Colonic mucosa (tissue), 4 donors: ENCODE results near the gene GAS2L1. TPM values are rescaled to one million over a fixed set of nuclear protein-coding genes. Genes with fewer than 3 reads are reported as not detected.

Experiments used
- DNase-seq: peaks from one replicate; pipeline ENCODE4 v3.0.0-alpha.2; 2020
- H3K27ac ChIP-seq: fragments of 200-600 bp; one replicate; pipeline ENCODE4 v1.8.0; 2021
- H3K27me3 ChIP-seq: fragments of 200-600 bp; one replicate; pipeline ENCODE4 v1.8.0; 2021
- H3K36me3 ChIP-seq: fragments of 200-600 bp; one replicate; pipeline ENCODE4 v1.8.0; 2021
- H3K4me1 ChIP-seq: fragments of 200-600 bp; one replicate; pipeline ENCODE4 v1.8.0; 2021; ENCODE audit warnings: mild to moderate bottlenecking
- H3K4me3 ChIP-seq: fragments of 200-600 bp; one replicate; pipeline ENCODE4 v1.8.0; 2021
- H3K9ac ChIP-seq, 2 donors: one replicate each; pipeline ENCODE4 v1.7.0; 2013; ENCODE audit warnings: control low read depth in 2 of 2, low read depth in 2 of 2, low read length in 2 of 2
- H3K9me3 ChIP-seq: fragments of 200-600 bp; one replicate; pipeline ENCODE4 v1.8.0; 2021
- intact Hi-C: fragments of 100-400 bp; cut with DNase I; formaldehyde crosslinking; loops from one replicate; pipeline ENCODE4 v1.14.1; 2022
- total RNA-seq, 2 donors: library from RNA; stranded (reverse); fragmentation: NEBNext Ultra II Directional in 1 of 2; extraction: Animal tissue kit (Norgen Biotek cat#: 25700) in 1 of 2; gene quantifications; one replicate each; pipeline ENCODE4 v1.2.1, GENCODE V29; 2021
- TF ChIP-seq, protein P1 (sequence below): fragments of 200-600 bp; IDR thresholded peaks from one replicate; pipeline ENCODE4 v1.8.0; 2022; ENCODE audit warnings: antibody characterized with exemption, mild to moderate bottlenecking
- donor health status: healthy.
- donor health status: DM: no; HTN: no; CAD: no.
- donor health status: DM: no; HTN: no; CAD: no.

The GAS2L1 gene
- total RNA-seq, 2 donors from 2014 or later: 16.6 to 41.1 TPM

DNA sequence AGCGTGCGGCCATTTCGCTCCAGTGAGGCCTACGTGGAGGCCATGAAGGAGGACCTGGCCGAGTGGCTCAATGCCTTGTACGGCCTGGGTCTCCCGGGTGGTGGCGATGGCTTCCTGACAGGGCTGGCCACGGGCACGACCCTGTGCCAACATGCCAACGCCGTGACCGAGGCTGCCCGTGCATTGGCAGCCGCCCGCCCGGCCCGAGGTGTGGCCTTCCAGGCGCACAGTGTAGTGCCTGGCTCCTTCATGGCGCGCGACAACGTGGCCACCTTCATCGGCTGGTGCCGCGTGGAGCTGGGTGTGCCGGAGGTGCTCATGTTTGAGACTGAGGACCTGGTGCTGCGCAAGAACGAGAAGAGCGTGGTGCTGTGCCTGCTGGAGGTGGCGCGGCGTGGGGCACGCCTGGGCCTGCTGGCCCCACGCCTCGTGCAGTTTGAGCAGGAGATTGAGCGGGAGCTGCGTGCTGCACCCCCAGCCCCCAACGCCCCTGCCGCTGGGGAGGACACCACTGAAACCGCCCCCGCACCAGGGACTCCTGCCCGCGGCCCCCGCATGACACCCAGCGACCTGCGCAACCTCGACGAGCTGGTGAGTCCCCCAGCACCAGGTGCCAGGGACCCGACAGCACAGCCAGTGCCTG lies 1.8 kb downstream of the GAS2L1 start:
- DNase-seq: no peak
- peaks cover 31% of the 10 kb centered on the region for H3K4me1 ChIP-seq
- no peak overlapping the region for H3K4me3 ChIP-seq
- H3K9me3 ChIP-seq: no peaks in the 10 kb centered on the region
- H3K27me3 ChIP-seq: no peaks in the 10 kb centered on the region
- intact Hi-C loops: no loop called here
- H3K27ac ChIP-seq: no peak overlapping the region
- H3K36me3 ChIP-seq: no peaks in the 10 kb centered on the region
- TF ChIP-seq, protein P1, sequence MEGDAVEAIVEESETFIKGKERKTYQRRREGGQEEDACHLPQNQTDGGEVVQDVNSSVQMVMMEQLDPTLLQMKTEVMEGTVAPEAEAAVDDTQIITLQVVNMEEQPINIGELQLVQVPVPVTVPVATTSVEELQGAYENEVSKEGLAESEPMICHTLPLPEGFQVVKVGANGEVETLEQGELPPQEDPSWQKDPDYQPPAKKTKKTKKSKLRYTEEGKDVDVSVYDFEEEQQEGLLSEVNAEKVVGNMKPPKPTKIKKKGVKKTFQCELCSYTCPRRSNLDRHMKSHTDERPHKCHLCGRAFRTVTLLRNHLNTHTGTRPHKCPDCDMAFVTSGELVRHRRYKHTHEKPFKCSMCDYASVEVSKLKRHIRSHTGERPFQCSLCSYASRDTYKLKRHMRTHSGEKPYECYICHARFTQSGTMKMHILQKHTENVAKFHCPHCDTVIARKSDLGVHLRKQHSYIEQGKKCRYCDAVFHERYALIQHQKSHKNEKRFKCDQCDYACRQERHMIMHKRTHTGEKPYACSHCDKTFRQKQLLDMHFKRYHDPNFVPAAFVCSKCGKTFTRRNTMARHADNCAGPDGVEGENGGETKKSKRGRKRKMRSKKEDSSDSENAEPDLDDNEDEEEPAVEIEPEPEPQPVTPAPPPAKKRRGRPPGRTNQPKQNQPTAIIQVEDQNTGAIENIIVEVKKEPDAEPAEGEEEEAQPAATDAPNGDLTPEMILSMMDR: no peak
- H3K9ac ChIP-seq: peak overlapping the region in 1 of 2 donors; percentile 39

DNA sequence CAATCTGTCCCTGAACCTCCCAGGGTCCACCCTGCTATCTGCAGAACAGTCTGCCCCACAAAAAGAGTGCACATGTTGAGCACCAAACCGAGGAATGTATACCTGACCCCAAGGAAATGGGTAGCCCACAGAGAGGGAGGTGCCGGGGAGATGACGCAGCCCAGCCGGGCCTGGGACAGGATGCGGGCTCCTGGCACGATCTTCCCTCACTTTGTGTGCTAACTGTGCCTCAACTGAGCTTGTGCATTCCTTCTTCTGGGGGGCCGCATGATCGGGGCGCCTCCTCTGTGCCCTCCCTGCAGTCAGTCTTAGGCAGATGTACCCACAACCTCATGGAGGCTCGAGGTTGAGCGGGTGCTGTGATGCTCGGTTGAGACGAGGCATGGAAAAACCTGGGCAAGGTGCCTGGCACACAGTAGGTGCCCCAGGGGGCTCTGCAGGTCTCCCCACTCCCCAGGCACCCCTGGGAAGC lies 2.4 kb downstream of the GAS2L1 start:
- H3K4me3 ChIP-seq: no peak overlapping the region
- H3K4me1 ChIP-seq: peaks cover 37% of the 10 kb centered on the region
- H3K36me3 ChIP-seq: no peaks in the 10 kb centered on the region
- peak overlapping the region; percentile 35 to 62 for H3K9ac ChIP-seq
- peak overlapping the region; percentile 6 for H3K27ac ChIP-seq
- intact Hi-C loops: no loop called here
- no peaks in the 10 kb centered on the region for H3K27me3 ChIP-seq
- TF ChIP-seq, protein P1: no peak
- no peaks in the 10 kb centered on the region for H3K9me3 ChIP-seq
- DNase-seq: no peak

DNA sequence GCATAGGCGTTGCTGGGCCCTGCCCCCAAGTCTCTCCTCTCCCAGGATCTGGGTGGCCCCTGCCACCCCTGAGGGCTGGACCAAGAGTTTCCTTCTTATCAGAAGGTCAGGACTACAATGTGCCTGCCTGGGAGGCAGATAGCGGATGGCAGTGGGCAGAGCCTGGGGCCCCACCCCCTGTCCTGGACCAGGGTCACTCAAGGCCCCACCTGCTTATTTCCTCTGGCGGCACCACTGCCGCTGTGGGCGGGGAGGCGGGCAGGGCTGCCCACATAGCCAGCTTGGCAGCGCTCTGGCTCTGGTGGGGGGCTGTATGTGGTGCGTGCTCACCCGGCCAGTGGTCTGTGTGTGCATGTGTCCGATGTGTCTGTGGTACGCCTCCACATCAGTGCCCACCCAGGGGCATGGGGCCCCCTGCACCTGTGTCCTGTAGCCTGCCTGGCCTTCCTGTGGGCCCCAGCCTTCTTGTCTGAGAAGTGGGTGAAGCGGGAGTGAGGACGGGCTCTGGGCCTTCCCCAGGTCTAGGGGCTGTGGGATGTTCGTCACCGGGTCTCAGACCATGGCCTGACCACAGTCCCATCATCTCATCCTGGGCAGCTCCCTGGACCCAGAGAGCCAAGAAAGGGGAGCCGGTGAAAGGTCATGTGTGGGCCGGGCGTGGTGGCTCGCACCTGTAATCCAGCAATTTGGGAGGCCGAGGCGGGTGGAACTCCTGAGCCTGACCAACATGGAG lies 3.0 kb downstream of the GAS2L1 start:
- peaks cover 39% of the 10 kb centered on the region for H3K4me1 ChIP-seq
- peaks cover 5% of the 10 kb centered on the region for H3K27me3 ChIP-seq
- no peak overlapping the region for H3K4me3 ChIP-seq
- DNase-seq: peak; percentile 62
- TF ChIP-seq, protein P1: no peak
- peak overlapping the region; percentile 35 to 62 for H3K9ac ChIP-seq
- no peaks in the 10 kb centered on the region for H3K36me3 ChIP-seq
- intact Hi-C loops: no loop called here
- peak overlapping the region; percentile 6 for H3K27ac ChIP-seq
- no peaks in the 10 kb centered on the region for H3K9me3 ChIP-seq

DNA sequence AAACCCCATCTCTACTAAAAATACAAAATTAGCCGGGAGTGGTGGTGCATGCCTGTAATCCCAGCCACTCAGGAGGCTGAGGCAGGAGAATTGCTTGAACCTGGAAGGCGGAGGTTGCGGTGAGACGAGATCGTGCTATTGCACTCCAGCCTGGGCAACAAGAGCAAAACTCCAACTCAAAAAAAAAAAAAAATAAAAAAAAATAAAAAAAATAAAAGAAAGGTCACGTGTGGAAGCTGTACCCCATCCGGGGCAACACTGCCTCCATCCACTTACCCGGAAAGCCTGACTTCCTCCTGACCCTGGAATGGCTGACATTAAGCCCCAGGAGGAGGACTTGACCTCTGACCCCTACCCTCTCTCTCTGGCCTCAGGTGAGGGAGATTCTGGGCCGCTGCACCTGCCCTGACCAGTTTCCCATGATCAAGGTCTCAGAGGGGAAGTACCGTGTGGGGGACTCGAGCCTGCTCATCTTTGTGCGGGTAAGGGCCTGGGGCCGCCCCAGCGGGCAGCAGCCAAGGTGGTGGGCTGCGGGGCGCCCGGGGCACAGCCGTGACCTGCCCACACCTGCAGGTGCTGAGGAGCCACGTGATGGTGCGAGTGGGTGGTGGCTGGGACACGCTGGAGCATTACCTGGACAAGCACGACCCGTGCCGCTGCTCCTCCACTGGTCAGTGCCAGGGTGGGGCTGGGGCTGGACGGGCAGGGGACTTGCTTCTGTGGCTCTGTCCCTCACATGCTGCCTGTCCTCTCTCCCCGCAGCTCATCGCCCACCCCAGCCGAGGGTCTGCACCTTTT lies 3.8 kb downstream of the GAS2L1 start:
- no peak overlapping the region for H3K27ac ChIP-seq
- H3K9me3 ChIP-seq: no peaks in the 10 kb centered on the region
- H3K4me1 ChIP-seq: peaks cover 42% of the 10 kb centered on the region
- peak overlapping the region; percentile 24 to 26 for H3K9ac ChIP-seq
- peaks cover 12% of the 10 kb centered on the region for H3K27me3 ChIP-seq
- no peak for DNase-seq
- intact Hi-C loops: no loop called here
- H3K36me3 ChIP-seq: no peaks in the 10 kb centered on the region
- TF ChIP-seq, protein P1: no peak
- H3K4me3 ChIP-seq: no peak overlapping the region

DNA sequence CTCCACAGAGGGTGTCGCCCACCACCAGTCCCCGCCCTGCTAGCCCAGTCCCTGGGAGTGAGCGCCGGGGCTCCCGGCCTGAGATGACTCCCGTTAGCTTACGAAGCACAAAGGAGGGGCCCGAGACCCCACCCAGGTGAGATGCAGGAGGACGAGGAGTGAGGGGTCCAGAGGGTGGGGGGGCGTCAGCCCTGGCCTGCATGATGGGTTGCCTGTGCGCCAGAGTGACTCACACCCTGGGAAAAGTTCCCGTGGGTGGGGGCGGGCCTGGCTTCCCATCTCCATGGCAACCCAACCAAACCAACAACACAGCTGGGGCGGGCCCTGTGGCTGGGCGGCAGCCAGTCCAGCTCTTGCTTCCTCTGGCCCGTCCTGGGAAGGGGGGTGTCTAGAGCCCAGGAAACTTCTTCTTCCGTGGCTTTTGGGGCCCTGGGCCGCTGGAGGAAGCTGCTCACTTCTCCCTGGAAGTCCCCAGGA lies 4.5 kb downstream of the GAS2L1 start:
- H3K27ac ChIP-seq: peak overlapping the region; percentile 36
- H3K27me3 ChIP-seq: peaks cover 19% of the 10 kb centered on the region
- peak overlapping the region; percentile 26 to 72 for H3K9ac ChIP-seq
- peak; percentile 94 for DNase-seq
- TF ChIP-seq, protein P1: no peak
- intact Hi-C loops: no loop called here
- no peak overlapping the region for H3K4me3 ChIP-seq
- H3K36me3 ChIP-seq: no peaks in the 10 kb centered on the region
- peaks cover 46% of the 10 kb centered on the region for H3K4me1 ChIP-seq
- no peaks in the 10 kb centered on the region for H3K9me3 ChIP-seq
